Endothelial cell of umbilical vein (primary cell): ENCODE results near the gene GGACT. TPM values are rescaled to one million over a fixed set of nuclear protein-coding genes. Genes with fewer than 3 reads are reported as not detected.

Source experiments
- BruUV-seq: library from RNA; stranded (reverse); fragments of 400-500 nt; replicated peaks from 2 replicates; lab custom pipeline; 2021; lab: Mats Ljungman, UMichigan
- CTCF ChIA-PET: fragments of 300-600, 350-600 bp; sonication (Branson Sonifier 250); formaldehyde crosslinking; loops from one replicate; lab custom pipeline; 2021; ENCODE audit warnings: antibody characterized with exemption, inconsistent platforms; lab: Charles Lee
- POLR2A ChIA-PET: fragments of 300-600, 350-600 bp; sonication (Branson Sonifier 250); formaldehyde crosslinking; loops from one replicate; lab custom pipeline; 2021; ENCODE audit warnings: antibody characterized with exemption, inconsistent platforms; lab: Charles Lee
- DNase-seq: peaks from one replicate; pipeline ENCODE4 v3.0.0-alpha.2; 2011; ENCODE audit warnings: low read depth, low spot score
- FAIRE-seq: peaks from 2 replicates; lab custom pipeline; 2011; peaks lifted over from hg19 to GRCh38; lab: Jason Lieb, UNC
- H2AFZ ChIP-seq: 2 replicates; pipeline ENCODE4 v1.6.0; 2012; ENCODE audit warnings: low read depth, low read length, control low read depth, inconsistent platforms
- H3K27ac ChIP-seq: 2 replicates; pipeline ENCODE4 v1.5.1; 2011; ENCODE audit warnings: low read depth, mild to moderate bottlenecking, control low read depth, low read length, moderate library complexity; ENCODE audit not compliant: insufficient read depth
- H3K27me3 ChIP-seq, 2 experiments: 2 replicates each; pipeline versions ENCODE4 v1.6.0 to v1.6.1; 2011; ENCODE audit warnings: low read length in 2 of 2, mixed read lengths in 1 of 2; ENCODE audit not compliant: control insufficient read depth in 2 of 2, insufficient read depth in 2 of 2
- H3K36me3 ChIP-seq, 2 experiments: 2 replicates in 1 of 2; 3 replicates in 1 of 2; pipeline ENCODE4 v1.5.1; 2011; ENCODE audit warnings: low read length in 2 of 2, mild to moderate bottlenecking in 1 of 2, moderate library complexity in 1 of 2; ENCODE audit not compliant: control insufficient read depth in 2 of 2, insufficient read depth in 2 of 2; ENCODE audit errors: extremely low read depth in 1 of 2
- H3K4me1 ChIP-seq: 3 replicates; pipeline ENCODE4 v1.5.1; 2011; ENCODE audit warnings: mild to moderate bottlenecking, low read length; ENCODE audit not compliant: control insufficient read depth, insufficient read depth; ENCODE audit errors: extremely low read depth
- H3K4me2 ChIP-seq: 2 replicates; pipeline ENCODE4 v1.6.1; 2011; ENCODE audit warnings: low read length, control low read depth, mixed read lengths; ENCODE audit not compliant: insufficient read depth
- H3K4me3 ChIP-seq, 3 experiments: fragments of 200-600 bp in 1 of 3; sonication (generic), shearing (Covaris generic) in 1 of 3; replicated peaks in 1 of 3; 2 replicates each; pipeline ENCODE4 v1.5.1; 2011 to 2016; ENCODE audit warnings: control low read depth in 3 of 3, low read length in 3 of 3, mild to moderate bottlenecking in 2 of 3, inconsistent platforms in 1 of 3, low read depth in 1 of 3, moderate library complexity in 1 of 3; ENCODE audit not compliant: insufficient read depth in 1 of 3
- H3K79me2 ChIP-seq: 2 replicates; pipeline ENCODE4 v1.6.0; 2012; ENCODE audit warnings: low read length, inconsistent platforms; ENCODE audit not compliant: control insufficient read depth, insufficient read depth
- H3K9ac ChIP-seq: replicated peaks from 2 replicates; pipeline ENCODE3; 2011; ENCODE audit warnings: low read length, control low read depth; ENCODE audit not compliant: insufficient read depth; ENCODE audit errors: extremely low read depth
- H3K9me1 ChIP-seq: replicated peaks from 3 replicates; pipeline ENCODE4 v1.6.0; 2011; ENCODE audit warnings: mild to moderate bottlenecking, low read length; ENCODE audit not compliant: control insufficient read depth, insufficient read depth; ENCODE audit errors: extremely low read depth
- H3K9me3 ChIP-seq: replicated peaks from 2 replicates; pipeline ENCODE4 v1.5.1; 2012; ENCODE audit warnings: low read length, inconsistent platforms; ENCODE audit not compliant: control insufficient read depth, insufficient read depth
- H4K20me1 ChIP-seq: replicated peaks from 2 replicates; pipeline ENCODE3; 2011; ENCODE audit warnings: mild to moderate bottlenecking, low read length; ENCODE audit not compliant: control insufficient read depth, insufficient read depth; ENCODE audit errors: extremely low read depth
- EZH2 ChIP-seq: IDR thresholded peaks from 2 replicates; pipeline ENCODE4 v1.6.1; 2012; ENCODE audit warnings: borderline replicate concordance, low read depth, mild to moderate bottlenecking, moderate library complexity, low read length, inconsistent platforms; ENCODE audit not compliant: severe bottlenecking
- FOS ChIP-seq: IDR thresholded peaks from 2 replicates; pipeline ENCODE4 v1.6.1; 2011; ENCODE audit warnings: mild to moderate bottlenecking, low read length, moderate library complexity, borderline replicate concordance; ENCODE audit not compliant: insufficient read depth
- GATA2 ChIP-seq: IDR thresholded peaks from 2 replicates; pipeline ENCODE4 v1.7.0; 2011; ENCODE audit warnings: low read depth, mild to moderate bottlenecking, moderate library complexity, mixed read lengths, low read length; ENCODE audit not compliant: insufficient read length, insufficient read depth
- JUN ChIP-seq: IDR thresholded peaks from 2 replicates; pipeline ENCODE4 v1.6.1; 2011; ENCODE audit warnings: borderline replicate concordance, low read depth; ENCODE audit not compliant: insufficient read length, insufficient read depth
- MYC ChIP-seq: IDR thresholded peaks from one replicate; pipeline ENCODE4 v1.6.1; 2011; ENCODE audit warnings: mild to moderate bottlenecking, low read depth, low read length
- POLR2A ChIP-seq: IDR thresholded peaks from 2 replicates; pipeline ENCODE4 v1.6.1; 2012; ENCODE audit warnings: low read depth, mild to moderate bottlenecking, control low read depth, low read length
- POLR2AphosphoS5 ChIP-seq: IDR thresholded peaks from 2 replicates; pipeline ENCODE4 v1.6.1; 2012; ENCODE audit warnings: low read depth, mild to moderate bottlenecking, control low read depth, low read length, moderate library complexity; ENCODE audit not compliant: insufficient read depth
- dilution Hi-C: fragments of 300-500 bp; cut with MboI; formaldehyde crosslinking; loops from one replicate; pipeline ENCODE4 v1.15.0; 2019; ENCODE audit warnings: low sequenced_read_pairs; ENCODE audit not compliant: extremely low pct_ligation_motif_present
- intact Hi-C: fragments of 100-400 bp; cut with micrococcal nuclease; formaldehyde crosslinking; loops from one replicate; pipeline ENCODE4 v1.10.0; 2022
- polyA plus RNA-seq, 4 experiments: library from polyadenylated mRNA; depleted of rRNA in 3 of 4; stranded (reverse) in 3 of 4; unstranded in 1 of 4; fragments of >200 nt; gene quantifications; 2 replicates each; pipeline versions ENCODE4 v1.2.1 to v1.2.3, GENCODE V29; 2011 to 2012; ENCODE audit warnings: missing spikeins in 1 of 4
- total RNA-seq: library from RNA; stranded (reverse); gene quantifications from 2 replicates; pipeline ENCODE4 v1.2.3, GENCODE V29; 2021
- TF ChIP-seq, protein P1 (sequence below), 2 donors: IDR thresholded peaks; 1 replicate in 1 of 2; 2 replicates in 1 of 2; pipeline ENCODE4 v1.5.1; 2011; ENCODE audit warnings: low read length in 2 of 2, mild to moderate bottlenecking in 2 of 2, moderate library complexity in 2 of 2, control low read depth in 1 of 2, inconsistent platforms in 1 of 2, low read depth in 1 of 2; ENCODE audit not compliant: insufficient read depth in 1 of 2; ENCODE audit errors: extremely low read depth in 1 of 2
- TF ChIP-seq, protein P2 (sequence below): IDR thresholded peaks from 2 replicates; pipeline ENCODE4 v1.6.1; 2011; ENCODE audit not compliant: insufficient read depth, insufficient read length

Gene GGACT
- total and polyA plus RNA-seq, 2 donors (not counting 3 experiments of a cell fraction or from before 2014, with no cell fraction given), result 2.5 to 6.5 TPM

DNA sequence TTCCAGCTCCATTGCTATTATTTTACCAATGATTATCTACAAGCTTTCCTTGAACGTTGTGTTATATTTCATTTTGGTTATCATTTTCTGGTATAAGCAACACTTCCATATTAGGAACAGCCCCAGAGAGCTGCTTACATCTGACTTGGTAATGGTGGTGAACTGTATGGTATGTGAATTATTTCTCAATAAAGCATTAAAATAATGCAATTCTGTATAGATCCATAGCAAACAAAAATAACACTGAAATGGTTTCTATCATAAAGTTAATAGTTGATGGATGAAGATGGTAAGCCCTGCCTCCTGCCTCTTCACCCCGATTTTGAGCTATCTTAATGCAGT, 27.5 kb downstream of the GGACT start:
- TF ChIP-seq GATA2, result no peak
- TF ChIP-seq, protein P1, sequence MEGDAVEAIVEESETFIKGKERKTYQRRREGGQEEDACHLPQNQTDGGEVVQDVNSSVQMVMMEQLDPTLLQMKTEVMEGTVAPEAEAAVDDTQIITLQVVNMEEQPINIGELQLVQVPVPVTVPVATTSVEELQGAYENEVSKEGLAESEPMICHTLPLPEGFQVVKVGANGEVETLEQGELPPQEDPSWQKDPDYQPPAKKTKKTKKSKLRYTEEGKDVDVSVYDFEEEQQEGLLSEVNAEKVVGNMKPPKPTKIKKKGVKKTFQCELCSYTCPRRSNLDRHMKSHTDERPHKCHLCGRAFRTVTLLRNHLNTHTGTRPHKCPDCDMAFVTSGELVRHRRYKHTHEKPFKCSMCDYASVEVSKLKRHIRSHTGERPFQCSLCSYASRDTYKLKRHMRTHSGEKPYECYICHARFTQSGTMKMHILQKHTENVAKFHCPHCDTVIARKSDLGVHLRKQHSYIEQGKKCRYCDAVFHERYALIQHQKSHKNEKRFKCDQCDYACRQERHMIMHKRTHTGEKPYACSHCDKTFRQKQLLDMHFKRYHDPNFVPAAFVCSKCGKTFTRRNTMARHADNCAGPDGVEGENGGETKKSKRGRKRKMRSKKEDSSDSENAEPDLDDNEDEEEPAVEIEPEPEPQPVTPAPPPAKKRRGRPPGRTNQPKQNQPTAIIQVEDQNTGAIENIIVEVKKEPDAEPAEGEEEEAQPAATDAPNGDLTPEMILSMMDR (IDR thresholded peaks at IDR 0.05; ENCODE audit: extremely low read depth in 1 of 2, insufficient read depth in 1 of 2, low read depth in 1 of 2, low read length in 2 of 2), result no peak
- no peak for TF ChIP-seq POLR2AphosphoS5
- no peak for TF ChIP-seq POLR2A
- no peak for TF ChIP-seq JUN
- TF ChIP-seq, protein P2, sequence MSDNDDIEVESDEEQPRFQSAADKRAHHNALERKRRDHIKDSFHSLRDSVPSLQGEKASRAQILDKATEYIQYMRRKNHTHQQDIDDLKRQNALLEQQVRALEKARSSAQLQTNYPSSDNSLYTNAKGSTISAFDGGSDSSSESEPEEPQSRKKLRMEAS, result no peak
- TF ChIP-seq EZH2, result no peak
- no peak for TF ChIP-seq FOS
- TF ChIP-seq MYC, result no peak
- no peak for FAIRE-seq
- Histone ChIP-seq H4K20me1 (no peaks in the 10 kb centered on the region), H3K79me2 (no peaks in the 10 kb centered on the region), H3K9me3 (no peaks in the 10 kb centered on the region), H3K27me3 (no peaks in the 10 kb centered on the region), H3K9me1 (no peaks in the 10 kb centered on the region), H3K36me3 (no peaks in the 10 kb centered on the region), H3K4me3 (no peak overlapping the region), H3K27ac (no peak overlapping the region), H2AFZ (no peak overlapping the region), H3K9ac (no peak overlapping the region), H3K4me1 (no peaks in the 10 kb centered on the region), H3K4me2 (no peak overlapping the region)
- dilution Hi-C loops (no loop called here), intact Hi-C loops (no loop called here)
- BruUV-seq, result no TSS peak
- DNase-seq, result no peak
- ChIA-PET CTCF (interaction anchor here (4.1 kb wide), 1 partner anchor 13 kb away, joined by 25 read pairs; no protein-coding TSS in a partner anchor), POLR2A (no interaction called here)
